GM21360 (cell line): ENCODE data around the gene APOBEC3H.
A peak's percentile ranks its signal among the peaks of the same experiment; 100 is the strongest.

ENCODE experiments used
- ATAC-seq: cut with Tn5 transposase; IDR thresholded peaks from one replicate; pipeline ENCODE4 v1.9.1; 2021; ENCODE audit warnings: mild to moderate bottlenecking, moderate library complexity; ENCODE audit not compliant: unreplicated experiment

APOBEC3H gene

GRCh38 chr22:39152511-39153219 is 55.6 kb downstream of the APOBEC3H start, which contains the start of gene CBX7:
Gene CBX7, minus strand, starts transcription at chr22:39152680. Its CDS starts 236 bp downstream, at chr22:39152444.
- ATAC-seq = peak; percentile 65

GRCh38 chr22:39153220-39153717 is 56.2 kb downstream of the APOBEC3H start:
- ATAC-seq = no peak
